Upper lobe of left lung (tissue), 4 donors: ENCODE results near the gene MRPL2.

Experiments
- CTCF ChIP-seq, 6 experiments: fragments of 450-650 bp in 4 of 6; fragments of 200-600 bp in 2 of 6; sonication (generic) in 2 of 6; IDR thresholded peaks; one replicate each; pipeline ENCODE4 v1.5.1; 2016 to 2019; ENCODE audit warnings: antibody characterized with exemption in 6 of 6
- EP300 ChIP-seq, 4 donors: sonication (generic); formaldehyde crosslinking; IDR thresholded peaks; one replicate each; pipeline ENCODE4 v1.5.1; 2017; ENCODE audit warnings: antibody characterized with exemption in 4 of 4, control low read depth in 2 of 4

- no peak for TF ChIP-seq EP300 (IDR thresholded peaks at IDR 0.05)
- TF ChIP-seq CTCF (IDR thresholded peaks at IDR 0.05): no peak
These were observed 37.3 kb upstream of the MRPL2 start for GRCh38 chr6:43096451-43097097.
